MG63 (cell line): ENCODE measurements around the gene RNF19B. TPM values are rescaled to one million over a fixed set of nuclear protein-coding genes. Genes with fewer than 3 reads are reported as not detected.
"Not testable (repeated sequence)": the region's sequence is repeated elsewhere in the genome, so short reads cannot be mapped to it uniquely, and the experiment has no call there.

Experiments used
- DNase-seq: peaks from one replicate; pipeline ENCODE4 v3.0.0-alpha.2; 2020
- H3K27me3 ChIP-seq: fragments of 250-450 bp; sonication (Bioruptor Pico); 2 replicates; pipeline ENCODE4 v1.5.1; 2020; ENCODE audit warnings: mild to moderate bottlenecking, moderate library complexity
- H3K36me3 ChIP-seq: fragments of 250-450 bp; sonication (Bioruptor Pico); 2 replicates; pipeline ENCODE4 v1.5.1; 2020; ENCODE audit warnings: mild to moderate bottlenecking, moderate library complexity
- H3K4me3 ChIP-seq: fragments of 250-450 bp; sonication (Bioruptor Pico); 2 replicates; pipeline ENCODE4 v1.5.1; 2020; ENCODE audit warnings: mild to moderate bottlenecking, moderate library complexity
- H3K9me3 ChIP-seq: fragments of 250-450 bp; sonication (Bioruptor Pico); 2 replicates; pipeline ENCODE4 v1.5.1; 2020; ENCODE audit warnings: mild to moderate bottlenecking, moderate library complexity
- total RNA-seq: library from RNA; depleted of rRNA; stranded (reverse); fragments of >200 nt; shearing (Covaris generic); gene quantifications from 2 replicates; pipeline ENCODE4 v1.2.3, GENCODE V29; 2014; ENCODE audit warnings: low replicate concordance

Gene RNF19B
- total RNA-seq, 1 experiment from 2014 or later, result 6.9 TPM

DNA sequence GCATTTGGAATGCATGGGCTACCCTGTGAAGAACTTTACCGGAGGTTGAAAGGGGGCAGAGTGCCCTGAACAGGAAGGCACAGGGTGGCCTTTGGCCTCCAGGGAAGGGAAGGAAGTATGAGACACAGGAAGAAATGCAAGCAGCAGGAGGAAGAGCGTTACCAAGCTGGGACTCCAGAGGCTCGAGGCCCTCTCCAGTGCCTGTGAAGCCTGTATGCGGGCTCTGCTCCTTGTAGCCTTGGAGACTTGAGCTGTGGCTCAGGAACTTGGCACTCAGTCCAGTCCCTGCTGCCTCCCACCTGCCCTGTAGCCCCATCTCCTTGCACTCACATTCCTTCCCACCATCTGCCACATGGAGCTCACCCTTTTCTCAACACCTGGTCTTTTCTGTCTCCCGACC, 33.5 kb upstream of the RNF19B start:
- Histone ChIP-seq H3K27me3 (no peaks in the 10 kb centered on the region), H3K9me3 (no peaks in the 10 kb centered on the region), H3K4me3 (no peak overlapping the region), H3K36me3 (peaks cover 6% of the 10 kb centered on the region)
- no peak for DNase-seq

DNA sequence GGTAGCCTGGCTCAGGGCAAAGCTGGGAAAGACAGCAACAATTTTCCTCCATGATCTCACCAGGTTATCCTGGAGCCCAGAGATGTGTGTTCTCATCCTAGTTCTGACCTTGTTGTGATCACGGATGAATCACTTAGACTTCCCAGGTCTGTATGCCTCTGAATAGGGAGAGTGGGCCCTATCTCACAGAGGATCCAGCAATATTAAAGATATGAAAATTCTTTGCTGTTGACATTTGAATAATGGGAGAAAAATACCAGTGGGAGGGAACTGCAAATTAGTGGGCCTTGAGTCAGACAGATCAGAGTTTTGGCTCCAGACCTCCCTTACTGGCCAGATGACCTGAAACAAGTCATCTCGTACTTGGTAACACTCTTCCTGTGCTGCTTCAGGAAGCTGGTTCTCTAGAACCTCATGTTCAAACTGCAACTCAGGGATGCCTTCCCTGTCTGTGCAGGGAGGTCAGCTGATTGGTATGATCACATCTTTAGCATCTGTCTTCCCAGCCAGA, 32.8 kb upstream of the RNF19B start:
- DNase-seq, result peak; percentile 54
- Histone ChIP-seq H3K36me3 (peaks cover 2% of the 10 kb centered on the region), H3K9me3 (no peaks in the 10 kb centered on the region), H3K27me3 (no peaks in the 10 kb centered on the region), H3K4me3 (no peak overlapping the region)

DNA sequence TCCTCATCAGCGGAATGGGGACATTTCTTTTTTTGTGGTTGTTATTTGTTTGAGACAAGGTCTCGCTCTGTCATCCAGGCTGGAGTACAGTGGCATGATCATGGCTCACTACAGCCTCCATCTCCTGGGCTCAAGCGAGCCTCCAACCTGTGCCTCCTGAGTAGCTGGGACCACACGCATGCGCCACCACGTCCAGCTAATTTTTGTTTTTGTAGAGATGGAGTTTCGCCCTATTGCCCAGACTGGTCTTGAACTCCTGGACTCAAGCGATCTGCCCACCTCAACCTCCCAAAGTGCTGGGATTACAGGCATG, 28.7 kb upstream of the RNF19B start:
- DNase-seq, H3K9me3 ChIP-seq: not testable (repeated sequence)

GRCh38 chr1:32992489-32993323, 28.1 kb upstream of the RNF19B start:
- Histone ChIP-seq H3K9me3 (no peaks in the 10 kb centered on the region), H3K36me3 (no peaks in the 10 kb centered on the region; the same call in 1 of the 2 replicates), H3K4me3 (no peak overlapping the region), H3K27me3 (no peaks in the 10 kb centered on the region)
- DNase-seq, result peak; percentile 87

More for the DNA sequence above, 28.7 kb upstream of the RNF19B start:
- not testable (repeated sequence) for H3K27me3 ChIP-seq, H3K36me3 ChIP-seq, H3K4me3 ChIP-seq

GRCh38 chr1:32991819-32992488, 27.3 kb upstream of the RNF19B start:
- Histone ChIP-seq H3K36me3 (no peaks in the 10 kb centered on the region; the same call in 1 of the 2 replicates), H3K4me3 (no peak overlapping the region), H3K9me3 (no peaks in the 10 kb centered on the region), H3K27me3 (no peaks in the 10 kb centered on the region)
- DNase-seq, result no peak

- Histone ChIP-seq H3K27me3 (no peaks in the 10 kb centered on the region), H3K9me3 (no peaks in the 10 kb centered on the region), H3K36me3 (no peaks in the 10 kb centered on the region; the same call in 1 of the 2 replicates), H3K4me3 (no peak overlapping the region)
- no peak for DNase-seq
Observed at GRCh38 chr1:32991386-32991785, 26.8 kb upstream of the RNF19B start.

DNA sequence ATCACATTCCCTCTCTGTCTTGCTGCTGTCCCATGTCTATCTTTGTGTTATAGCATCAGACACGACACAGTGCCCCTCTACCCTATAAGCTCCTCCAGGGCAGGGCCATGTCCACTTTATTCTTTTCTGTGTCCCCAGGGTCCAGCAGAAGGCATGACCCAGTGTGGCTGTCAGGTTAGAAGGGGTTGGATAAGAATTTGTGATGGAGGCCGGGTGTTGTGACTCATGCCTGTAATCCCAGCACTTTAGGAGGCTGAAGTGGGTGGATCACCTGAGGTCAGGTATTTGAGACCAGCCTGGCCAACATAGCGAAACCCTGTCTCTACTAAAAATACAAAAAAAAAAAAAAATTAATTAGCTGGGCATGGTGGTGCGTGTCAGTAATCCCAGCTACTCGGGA, 26.3 kb upstream of the RNF19B start:
- no peaks in the 10 kb centered on the region for H3K27me3 ChIP-seq
- no peaks in the 10 kb centered on the region for H3K9me3 ChIP-seq
- H3K4me3 ChIP-seq, result no peak overlapping the region
- no peaks in the 10 kb centered on the region for H3K36me3 ChIP-seq
- no peak for DNase-seq

DNA sequence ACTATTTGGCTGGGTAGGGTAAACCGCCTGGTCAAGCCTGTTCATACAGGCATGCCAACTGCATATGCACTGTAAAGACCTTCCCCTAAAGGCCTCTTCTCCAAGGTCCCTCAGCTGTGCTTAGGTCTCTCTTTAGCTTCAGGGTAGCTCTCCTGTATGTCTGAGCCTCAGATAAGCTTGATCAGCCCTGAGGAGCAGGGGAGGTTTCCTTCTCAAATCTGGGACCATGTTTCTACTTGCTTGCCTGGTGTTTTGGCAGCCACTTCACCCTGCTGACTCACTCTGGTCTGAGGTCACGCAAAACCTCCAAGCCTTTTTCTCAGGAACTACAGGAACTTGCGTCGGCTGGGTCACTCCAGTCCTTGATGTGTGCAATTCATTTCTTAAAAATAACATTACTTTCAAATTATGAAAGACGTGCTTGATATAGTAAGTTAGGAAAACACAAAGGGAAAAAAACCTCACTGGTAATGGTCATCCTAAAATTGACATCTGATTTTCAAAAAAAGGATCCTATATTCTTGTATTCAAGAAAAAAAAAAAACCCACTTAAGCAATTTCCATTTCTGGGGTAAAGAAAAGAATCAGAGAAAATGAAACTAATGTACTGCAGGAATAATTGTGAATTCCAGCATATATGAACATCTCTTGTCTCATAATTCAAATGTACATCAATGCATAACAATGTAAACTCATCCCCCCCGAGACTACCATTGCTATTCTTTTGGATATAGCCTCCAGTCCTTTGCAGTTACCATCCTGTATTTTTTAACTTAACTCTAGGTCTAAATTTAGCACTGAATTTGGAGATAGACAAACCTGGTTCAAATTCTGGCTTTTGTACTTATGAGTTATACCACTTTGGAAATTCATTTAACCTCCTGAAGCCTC, 24.8 kb upstream of the RNF19B start:
- no peaks in the 10 kb centered on the region for H3K36me3 ChIP-seq
- H3K27me3 ChIP-seq, result no peaks in the 10 kb centered on the region
- H3K4me3 ChIP-seq, result no peak overlapping the region
- peak; percentile 88 for DNase-seq
- H3K9me3 ChIP-seq, result no peaks in the 10 kb centered on the region

DNA sequence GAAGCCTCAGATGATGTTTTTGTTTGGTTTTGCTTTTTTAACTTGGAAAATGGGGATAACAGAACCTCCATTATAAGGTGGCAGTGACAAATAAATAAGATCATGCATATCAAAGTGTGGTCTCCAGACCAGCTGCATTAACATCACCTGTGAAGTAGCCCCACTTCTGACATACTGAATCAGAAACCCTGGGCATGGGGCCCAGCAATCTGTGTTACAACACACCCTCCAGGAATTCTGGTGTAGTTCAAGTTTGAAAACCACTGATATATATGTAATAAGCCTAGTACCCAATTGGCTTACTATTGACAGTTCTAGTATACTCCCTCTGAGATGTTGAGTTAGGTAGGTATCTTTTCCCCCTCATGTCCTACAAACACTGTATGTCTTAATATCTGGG, 24.1 kb upstream of the RNF19B start:
- Histone ChIP-seq H3K27me3 (no peaks in the 10 kb centered on the region), H3K9me3 (no peaks in the 10 kb centered on the region), H3K4me3 (no peak overlapping the region), H3K36me3 (no peaks in the 10 kb centered on the region)
- peak; percentile 75 for DNase-seq

DNA sequence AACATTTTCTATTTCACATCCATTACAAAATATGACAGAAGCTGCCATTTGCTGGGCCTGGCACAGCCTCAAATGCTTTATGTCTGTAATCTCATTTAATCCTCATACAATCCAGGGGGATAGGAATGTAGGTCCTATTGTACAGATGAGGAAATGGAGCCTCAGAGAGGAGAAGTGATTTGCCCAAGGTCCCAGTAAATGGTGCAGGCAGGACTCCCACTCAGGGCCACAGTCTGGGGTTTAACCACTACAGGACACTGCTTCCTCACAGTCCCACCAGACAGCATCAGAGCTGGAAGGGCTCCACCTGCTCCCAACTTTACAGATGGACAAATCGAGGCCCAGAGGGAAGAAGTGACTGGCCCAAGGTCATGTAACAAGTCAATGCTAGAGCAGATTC, 20.6 kb upstream of the RNF19B start:
- DNase-seq, result no peak
- Histone ChIP-seq H3K4me3 (no peak overlapping the region), H3K9me3 (no peaks in the 10 kb centered on the region), H3K36me3 (no peaks in the 10 kb centered on the region), H3K27me3 (no peaks in the 10 kb centered on the region)

- Histone ChIP-seq H3K4me3 (no peak overlapping the region), H3K9me3 (no peaks in the 10 kb centered on the region), H3K36me3 (no peaks in the 10 kb centered on the region), H3K27me3 (no peaks in the 10 kb centered on the region)
- DNase-seq, result no peak
Observed at GRCh38 chr1:32984455-32985171, 20.0 kb upstream of the RNF19B start.

DNA sequence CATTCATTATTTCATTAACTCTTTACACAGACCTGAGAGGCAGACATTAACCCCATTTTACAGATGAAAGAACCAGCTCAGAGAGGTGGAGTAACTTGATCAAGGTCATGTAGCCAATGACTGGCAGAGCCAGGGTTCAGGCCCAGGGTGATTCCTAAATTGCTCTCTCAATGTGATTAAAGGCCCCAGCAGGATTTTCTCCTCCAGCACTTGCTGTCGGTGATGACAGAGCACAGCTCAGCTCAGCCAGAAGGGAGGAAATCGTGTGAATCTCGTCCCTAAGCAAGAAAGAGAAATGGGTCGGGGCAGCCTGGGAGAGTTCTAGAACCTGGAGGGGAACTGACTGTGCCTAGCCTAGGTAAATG, 19.5 kb upstream of the RNF19B start:
- DNase-seq, result no peak
- Histone ChIP-seq H3K27me3 (no peaks in the 10 kb centered on the region), H3K9me3 (no peaks in the 10 kb centered on the region), H3K4me3 (no peak overlapping the region), H3K36me3 (no peaks in the 10 kb centered on the region)

DNA sequence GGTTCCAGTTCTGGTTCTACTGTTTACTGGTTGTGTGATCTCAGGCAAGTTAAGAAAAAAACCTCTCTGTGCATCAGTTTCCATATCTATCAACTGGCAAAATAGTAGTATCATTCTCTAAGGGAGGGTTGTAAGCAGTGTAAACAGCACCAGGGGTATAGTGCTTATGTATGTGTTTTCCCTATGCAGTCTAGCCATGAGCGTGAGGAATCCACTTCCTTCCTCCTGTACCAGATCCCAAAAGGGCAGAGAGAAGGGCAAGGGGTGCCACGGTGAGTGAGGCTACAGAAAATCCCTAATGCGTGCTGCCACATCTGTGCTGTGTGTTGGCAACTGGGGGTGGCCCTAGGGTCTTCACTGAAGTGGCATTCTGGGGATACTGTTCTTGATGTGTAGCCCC, 18.4 kb upstream of the RNF19B start:
- H3K4me3 ChIP-seq, result no peak overlapping the region
- H3K27me3 ChIP-seq, result no peaks in the 10 kb centered on the region
- no peak for DNase-seq
- no peaks in the 10 kb centered on the region for H3K36me3 ChIP-seq
- no peaks in the 10 kb centered on the region for H3K9me3 ChIP-seq

DNA sequence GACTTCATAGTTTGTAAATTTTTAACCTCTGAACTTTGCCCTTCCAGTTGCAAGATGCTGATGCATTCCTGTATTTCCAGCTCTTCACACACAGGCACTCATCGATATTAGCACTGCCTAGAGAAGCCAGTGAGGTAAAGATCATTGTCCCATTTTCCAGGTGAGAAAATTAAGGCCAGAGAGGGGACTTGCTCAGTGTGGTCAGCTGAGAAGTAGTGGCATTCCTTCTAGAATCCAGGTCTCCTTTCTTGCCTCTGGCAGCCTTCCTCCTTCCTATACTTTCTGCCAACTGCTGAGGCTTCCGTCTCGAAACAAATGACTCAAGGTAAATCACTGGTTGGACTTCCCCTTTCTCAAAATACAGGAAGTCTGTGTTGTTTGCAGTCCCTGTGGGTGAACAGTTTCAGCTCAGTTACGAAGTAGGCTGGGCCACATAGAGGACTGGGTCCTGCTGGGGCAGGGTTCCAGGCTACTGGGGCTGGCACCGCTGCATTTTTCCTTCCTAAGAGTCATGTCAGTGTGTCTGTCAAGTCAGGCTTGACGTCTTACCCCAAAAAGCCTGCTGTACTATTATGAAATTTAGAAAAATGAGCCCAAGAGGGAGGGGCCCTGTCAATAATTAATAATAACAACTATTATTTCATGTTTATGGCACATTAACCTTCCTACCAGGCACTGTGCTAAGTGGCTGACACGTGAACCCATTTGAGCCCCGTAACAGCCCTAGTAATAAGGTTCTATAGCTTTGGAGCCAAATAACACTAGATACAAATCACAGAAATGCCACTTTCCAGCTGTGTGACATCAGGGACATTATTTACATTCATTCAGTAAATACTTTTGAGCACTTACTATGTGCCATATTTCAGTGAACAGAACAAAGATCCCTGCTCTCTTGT, 16.6 kb upstream of the RNF19B start:
- H3K27me3 ChIP-seq, result no peaks in the 10 kb centered on the region
- peak; percentile 81 for DNase-seq
- no peaks in the 10 kb centered on the region for H3K36me3 ChIP-seq
- no peaks in the 10 kb centered on the region for H3K9me3 ChIP-seq
- no peak overlapping the region for H3K4me3 ChIP-seq

DNA sequence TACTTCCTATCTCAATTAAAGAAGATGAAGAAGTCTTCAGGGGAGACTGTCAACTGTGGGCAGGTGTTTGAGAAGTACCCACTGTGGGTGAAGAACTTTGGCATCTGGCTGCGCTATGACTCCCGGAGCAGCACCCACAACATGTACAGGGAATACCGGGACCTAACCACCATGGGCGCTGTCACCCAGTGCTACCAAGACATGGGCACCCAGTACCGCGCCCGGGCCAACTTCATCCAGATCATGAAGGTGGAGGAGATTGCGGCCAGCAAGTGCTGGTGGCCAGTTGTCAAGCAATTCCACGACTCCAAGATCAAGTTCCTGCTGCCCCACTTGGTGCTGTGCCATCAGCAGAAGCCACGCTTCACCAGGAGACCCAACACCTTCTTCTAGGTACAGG, 15.5 kb upstream of the RNF19B start:
- no peak for DNase-seq
- Histone ChIP-seq H3K9me3 (no peaks in the 10 kb centered on the region), H3K4me3 (no peak overlapping the region), H3K27me3 (no peaks in the 10 kb centered on the region), H3K36me3 (no peaks in the 10 kb centered on the region)

DNA sequence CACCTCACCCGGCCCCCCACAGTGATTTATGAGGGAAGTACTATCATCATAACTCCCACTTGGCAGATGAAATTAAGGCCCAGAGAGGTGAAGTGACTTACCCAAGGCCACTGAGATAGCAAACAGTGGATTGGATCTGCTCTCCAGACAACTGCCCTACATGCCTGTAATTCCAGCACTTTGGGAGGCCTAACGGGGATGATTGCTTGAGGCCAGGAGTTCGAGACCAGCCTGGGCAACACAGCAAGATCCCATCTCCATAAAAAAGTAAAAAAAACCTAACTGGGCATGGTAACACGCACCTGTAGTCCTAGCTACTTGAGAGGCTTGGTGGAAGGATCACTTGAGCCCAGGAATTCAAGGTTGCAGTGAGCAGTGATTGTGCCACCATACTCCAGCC, 14.2 kb upstream of the RNF19B start:
- no peaks in the 10 kb centered on the region for H3K27me3 ChIP-seq
- no peaks in the 10 kb centered on the region for H3K36me3 ChIP-seq
- H3K9me3 ChIP-seq, result no peaks in the 10 kb centered on the region
- no peak overlapping the region for H3K4me3 ChIP-seq
- DNase-seq, result no peak
